ENCODE results near the gene GPC4.

GPC4 gene

DNA sequence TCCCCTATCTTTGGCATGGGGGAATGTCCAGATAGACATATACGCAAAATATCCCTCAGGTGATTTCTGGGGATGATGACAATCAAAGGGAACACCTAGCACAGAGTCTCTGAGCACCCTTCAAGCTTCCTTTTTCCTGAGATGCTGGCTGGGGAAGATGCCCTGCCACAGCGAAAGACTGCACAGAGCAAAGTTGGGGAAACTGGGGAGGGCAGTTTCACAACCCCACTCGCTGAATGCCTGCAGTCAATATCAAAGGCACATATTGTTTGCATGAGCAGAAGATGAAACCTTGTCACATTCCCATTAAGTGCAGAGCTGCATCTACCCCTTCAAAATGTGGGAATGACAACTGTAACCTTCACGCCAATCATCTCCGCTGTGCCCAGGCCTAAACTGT, 2.6 kb downstream of the GPC4 start:
- TF ChIP-seq, protein P1, sequence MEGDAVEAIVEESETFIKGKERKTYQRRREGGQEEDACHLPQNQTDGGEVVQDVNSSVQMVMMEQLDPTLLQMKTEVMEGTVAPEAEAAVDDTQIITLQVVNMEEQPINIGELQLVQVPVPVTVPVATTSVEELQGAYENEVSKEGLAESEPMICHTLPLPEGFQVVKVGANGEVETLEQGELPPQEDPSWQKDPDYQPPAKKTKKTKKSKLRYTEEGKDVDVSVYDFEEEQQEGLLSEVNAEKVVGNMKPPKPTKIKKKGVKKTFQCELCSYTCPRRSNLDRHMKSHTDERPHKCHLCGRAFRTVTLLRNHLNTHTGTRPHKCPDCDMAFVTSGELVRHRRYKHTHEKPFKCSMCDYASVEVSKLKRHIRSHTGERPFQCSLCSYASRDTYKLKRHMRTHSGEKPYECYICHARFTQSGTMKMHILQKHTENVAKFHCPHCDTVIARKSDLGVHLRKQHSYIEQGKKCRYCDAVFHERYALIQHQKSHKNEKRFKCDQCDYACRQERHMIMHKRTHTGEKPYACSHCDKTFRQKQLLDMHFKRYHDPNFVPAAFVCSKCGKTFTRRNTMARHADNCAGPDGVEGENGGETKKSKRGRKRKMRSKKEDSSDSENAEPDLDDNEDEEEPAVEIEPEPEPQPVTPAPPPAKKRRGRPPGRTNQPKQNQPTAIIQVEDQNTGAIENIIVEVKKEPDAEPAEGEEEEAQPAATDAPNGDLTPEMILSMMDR (IDR thresholded peaks at IDR 0.05; ENCODE audit: low read length, missing control alignments), result no peak
- no peak overlapping the region for H3K4me3 ChIP-seq (replicated peaks; ENCODE audit: low read depth, low read length)
- no peak for DNase-seq (ENCODE audit: low read depth)

DNA sequence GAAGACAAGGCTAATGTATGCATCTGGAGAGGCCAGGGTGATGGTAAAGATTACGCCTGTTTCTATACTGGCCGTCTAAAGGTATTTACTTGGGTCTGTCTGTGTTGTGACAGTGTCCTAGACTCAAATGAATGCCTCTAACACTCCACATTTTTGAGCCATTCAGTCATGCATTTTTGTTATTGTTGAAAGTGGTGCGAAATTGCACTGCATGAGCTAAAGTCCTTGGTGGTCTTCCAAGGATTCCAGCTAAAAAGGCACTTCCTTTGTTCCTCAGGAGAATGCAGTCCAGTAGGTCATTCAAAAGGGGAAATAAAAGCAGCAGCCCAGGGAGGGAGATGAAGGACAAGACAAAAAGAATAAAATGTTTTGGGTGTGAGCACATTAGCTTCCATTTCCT, 3.0 kb downstream of the GPC4 start:
- peak; percentile 35 for DNase-seq (ENCODE audit: low read depth)
- H3K4me3 ChIP-seq (replicated peaks; ENCODE audit: low read depth, low read length), result no peak overlapping the region

DNA sequence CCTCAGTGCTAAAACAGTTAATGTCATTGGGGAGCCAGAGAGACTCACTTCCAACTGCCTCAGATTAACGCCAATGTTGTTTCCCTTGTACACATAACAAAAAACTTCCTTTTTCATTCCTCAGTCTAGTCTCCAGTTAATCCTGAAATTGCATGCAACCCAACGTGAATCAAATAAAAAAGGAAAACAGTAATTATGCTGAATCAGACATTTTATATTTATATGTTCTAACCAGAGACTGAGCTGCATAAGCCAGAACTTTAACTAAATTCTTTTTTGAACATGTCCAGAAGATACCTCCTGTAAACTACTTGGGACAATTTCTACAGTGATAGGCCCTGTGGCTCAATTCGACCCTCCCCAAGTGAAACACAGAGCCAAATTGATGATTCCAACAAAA, 4.7 kb downstream of the GPC4 start:
- TF ChIP-seq, protein P1 (IDR thresholded peaks at IDR 0.05; ENCODE audit: low read length, missing control alignments), result no peak
- no peak overlapping the region for H3K4me3 ChIP-seq (replicated peaks; ENCODE audit: low read depth, low read length)
- DNase-seq (ENCODE audit: low read depth), result no peak

More for the DNA sequence above, 3.0 kb downstream of the GPC4 start:
- TF ChIP-seq, protein P1 (IDR thresholded peaks at IDR 0.05; ENCODE audit: low read length, missing control alignments), result no peak

DNA sequence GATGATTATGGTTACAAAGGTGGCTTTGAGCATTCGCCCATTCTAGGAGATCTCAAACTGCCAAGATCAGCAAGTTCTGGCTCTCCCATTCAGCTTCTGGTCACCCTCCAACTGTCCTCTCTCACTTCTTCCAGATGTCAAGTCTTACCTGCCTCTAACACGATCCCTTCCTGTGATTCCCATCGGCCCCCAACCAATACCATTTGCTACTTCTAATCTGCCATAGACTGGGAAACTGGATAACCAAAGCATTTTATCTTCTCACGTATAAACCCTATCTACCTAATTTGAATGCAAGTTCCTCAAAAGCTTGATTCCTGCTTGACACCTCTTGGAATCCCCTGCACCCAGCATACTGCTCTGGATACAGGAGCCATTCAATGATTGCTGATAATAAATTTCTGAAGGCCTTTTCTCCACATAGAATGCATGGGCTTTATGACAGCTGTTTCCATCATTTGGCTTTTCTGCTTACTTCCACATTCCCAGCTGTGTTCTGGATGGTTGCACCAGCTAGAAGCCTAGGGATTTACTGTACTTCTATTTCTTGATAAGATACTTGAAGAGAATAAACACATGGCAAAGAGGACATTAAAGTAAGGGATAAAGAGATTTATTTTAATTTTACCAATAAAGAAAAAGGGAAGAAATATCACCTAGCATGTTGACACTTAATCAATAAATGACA, 9.6 kb downstream of the GPC4 start:
- TF ChIP-seq, protein P1 (IDR thresholded peaks at IDR 0.05; ENCODE audit: low read length, missing control alignments), result no peak
- no peak overlapping the region for H3K4me3 ChIP-seq (replicated peaks; ENCODE audit: low read depth, low read length)
- DNase-seq (ENCODE audit: low read depth), result no peak

DNA sequence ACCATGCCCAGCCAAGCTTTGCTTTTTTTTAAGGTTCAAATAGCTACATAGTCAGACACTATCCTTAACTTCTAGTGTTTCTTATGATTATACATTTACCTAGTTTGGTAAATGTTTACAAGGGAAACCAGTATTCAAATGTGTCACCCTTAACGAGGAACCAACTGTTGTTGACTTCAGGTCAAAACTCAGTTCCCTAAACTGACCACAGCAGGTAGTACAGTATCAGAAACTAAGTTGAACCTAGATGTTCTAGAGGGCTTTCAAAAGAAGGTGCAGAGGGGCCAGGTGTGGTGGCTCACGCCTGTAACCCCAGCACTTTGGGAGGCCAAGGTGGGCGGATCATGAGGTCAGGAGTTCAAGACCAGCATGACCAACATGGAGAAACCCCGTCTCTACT, 11.3 kb downstream of the GPC4 start:
- no peak overlapping the region for H3K4me3 ChIP-seq (replicated peaks; ENCODE audit: low read depth, low read length)
- DNase-seq (ENCODE audit: low read depth), result no peak
- TF ChIP-seq, protein P1 (IDR thresholded peaks at IDR 0.05; ENCODE audit: low read length, missing control alignments), result no peak

DNA sequence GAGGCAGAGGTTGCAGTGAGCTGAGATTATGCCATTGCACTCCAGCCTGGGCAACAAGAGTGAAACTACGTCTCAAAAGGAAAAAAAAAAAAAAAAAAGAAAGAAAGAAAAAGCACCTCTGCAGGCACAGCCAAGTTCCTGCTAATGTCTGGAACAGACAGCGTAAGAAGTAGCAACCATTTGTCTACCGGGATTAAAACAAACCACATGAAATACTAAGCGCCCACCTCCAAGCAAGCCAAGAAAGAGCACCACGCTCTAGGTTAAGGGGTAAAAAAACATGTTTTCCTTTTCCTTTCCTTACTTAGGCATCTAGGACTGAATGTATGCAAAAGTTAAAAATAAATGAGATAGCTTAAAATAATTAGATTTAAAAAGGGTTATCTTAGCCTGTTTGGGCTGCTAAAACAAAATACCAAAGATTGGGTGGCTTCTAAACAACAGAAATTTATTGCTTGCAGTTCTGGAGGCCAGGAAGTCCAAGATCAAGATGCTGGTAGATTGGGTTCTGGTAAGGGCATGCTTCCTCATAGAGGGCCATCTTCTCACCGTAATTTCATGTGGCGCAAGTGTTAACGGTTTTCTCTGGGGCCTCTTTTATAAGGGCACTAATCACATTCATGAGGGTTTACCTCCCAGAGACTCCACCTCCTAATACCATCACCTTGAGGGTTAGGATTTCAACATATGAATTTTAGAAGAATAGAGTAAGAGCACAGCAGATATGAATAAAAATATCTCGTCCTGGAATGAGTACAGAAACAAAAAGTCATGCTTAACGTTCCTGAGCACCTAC, 12.3 kb downstream of the GPC4 start:
- DNase-seq (ENCODE audit: low read depth), result no peak
- TF ChIP-seq, protein P1 (IDR thresholded peaks at IDR 0.05; ENCODE audit: low read length, missing control alignments), result no peak
- no peak overlapping the region for H3K4me3 ChIP-seq (replicated peaks; ENCODE audit: low read depth, low read length)

Measured in fibroblast of pulmonary artery (primary cell).